SK-N-SH (cell line): ENCODE measurements around the gene GLRA3. TPM values are rescaled to one million over a fixed set of nuclear protein-coding genes. Genes with fewer than 3 reads are reported as not detected.

Experiments
- CTCF ChIA-PET: fragments of 300-600, 350-600 bp; formaldehyde crosslinking; extraction: SDS; loops from one replicate; lab custom pipeline; 2021; lab: Yijun Ruan, JAX
- POLR2A ChIA-PET: fragments of 350-600 bp; sonication (Branson Sonifier 250); formaldehyde crosslinking; extraction: SDS; loops from one replicate; lab custom pipeline; 2020; ENCODE audit warnings: antibody characterized with exemption, inconsistent platforms; lab: Yijun Ruan, JAX
- DNase-seq: peaks from one replicate; pipeline ENCODE4 v3.0.0; 2012
- H2AFZ ChIP-seq: fragments of 200-600 bp; sonication (generic); 2 replicates; pipeline ENCODE4 v1.8.1; 2016; ENCODE audit warnings: antibody characterized with exemption, mild to moderate bottlenecking, low read depth
- H3F3A ChIP-seq: fragments of 200-600 bp; sonication (generic); replicated peaks from 2 replicates; pipeline ENCODE3; 2016; ENCODE audit warnings: antibody characterized with exemption, mild to moderate bottlenecking; ENCODE audit not compliant: insufficient read depth
- H3K27ac ChIP-seq, 2 experiments: fragments of 200-500 bp in 1 of 2; fragments of 200-600 bp in 1 of 2; sonication (Bioruptor generic) in 1 of 2; sonication (generic), shearing (Covaris generic) in 1 of 2; 2 replicates each; pipeline versions ENCODE4 v1.5.1 to v1.6.1; 2014 to 2016; ENCODE audit warnings: low read depth in 2 of 2, inconsistent platforms in 1 of 2, low read length in 1 of 2, mild to moderate bottlenecking in 1 of 2, mixed read lengths in 1 of 2
- H3K27me3 ChIP-seq: fragments of 200-600 bp; sonication (generic), shearing (Covaris generic); 2 replicates; pipeline ENCODE4 v1.6.1; 2016; ENCODE audit warnings: mixed run types; ENCODE audit not compliant: insufficient read depth
- H3K36me3 ChIP-seq, 2 experiments: fragments of 200-500 bp in 1 of 2; fragments of 200-600 bp in 1 of 2; sonication (Bioruptor generic) in 1 of 2; sonication (generic) in 1 of 2; replicated peaks in 1 of 2; 2 replicates each; pipeline versions ENCODE3 to v1.5.1; 2014 to 2016; ENCODE audit warnings: low read length in 1 of 2, mild to moderate bottlenecking in 1 of 2; ENCODE audit not compliant: insufficient read depth in 2 of 2, control insufficient read depth in 1 of 2
- H3K4me1 ChIP-seq, 2 experiments: fragments of 200-500 bp in 1 of 2; fragments of 200-600 bp in 1 of 2; sonication (Bioruptor generic) in 1 of 2; sonication (generic), shearing (Covaris generic) in 1 of 2; 2 replicates each; pipeline versions ENCODE4 v1.5.1 to v1.6.1; 2014 to 2016; ENCODE audit warnings: low read depth in 1 of 2, low read length in 1 of 2, mixed run types in 1 of 2; ENCODE audit not compliant: insufficient read depth in 2 of 2, control insufficient read depth in 1 of 2
- H3K4me2 ChIP-seq: fragments of 200-600 bp; sonication (generic), shearing (Covaris generic); 2 replicates; pipeline ENCODE4 v1.6.1; 2017; ENCODE audit warnings: mixed run types
- H3K4me3 ChIP-seq, 2 experiments: fragments of 200-500 bp in 1 of 2; fragments of 200-600 bp in 1 of 2; sonication (Bioruptor generic) in 1 of 2; sonication (generic), shearing (Covaris generic) in 1 of 2; 2 replicates each; pipeline versions ENCODE4 v1.5.1 to v1.8.1; 2014 to 2016; ENCODE audit warnings: low read depth in 2 of 2, inconsistent platforms in 1 of 2, low read length in 1 of 2, mild to moderate bottlenecking in 1 of 2, mixed read lengths in 1 of 2, moderate library complexity in 1 of 2
- H3K79me2 ChIP-seq: fragments of 200-600 bp; sonication (generic); 2 replicates; pipeline ENCODE4 v1.8.1; 2017; ENCODE audit warnings: mild to moderate bottlenecking; ENCODE audit not compliant: insufficient read depth
- H3K9ac ChIP-seq: fragments of 200-600 bp; sonication (generic); 2 replicates; pipeline ENCODE4 v1.6.1; 2017; ENCODE audit warnings: mixed run types
- H3K9me2 ChIP-seq: fragments of 200-600 bp; sonication (generic); 2 replicates; pipeline ENCODE4 v1.6.1; 2017; ENCODE audit warnings: mixed run types
- H3K9me3 ChIP-seq: fragments of 200-600 bp; sonication (generic); 2 replicates; pipeline ENCODE4 v1.6.1; 2017; ENCODE audit warnings: mixed run types, mild to moderate bottlenecking, moderate library complexity
- H4K20me1 ChIP-seq: fragments of 200-600 bp; sonication (generic); 2 replicates; pipeline ENCODE4 v1.6.1; 2017; ENCODE audit warnings: mild to moderate bottlenecking, mixed run types; ENCODE audit not compliant: insufficient read depth
- EZH2phosphoT487 ChIP-seq: fragments of 200-600 bp; sonication (generic); IDR thresholded peaks from 2 replicates; pipeline ENCODE4 v1.6.1; 2017; ENCODE audit warnings: low read depth, mixed run types, mild to moderate bottlenecking, antibody characterized with exemption, moderate library complexity, borderline replicate concordance
- FOXM1 ChIP-seq: IDR thresholded peaks from 2 replicates; pipeline ENCODE4 v1.4.0; 2012; ENCODE audit warnings: low read depth, mild to moderate bottlenecking
- GATA2 ChIP-seq: sonication (generic); formaldehyde crosslinking; IDR thresholded peaks from 2 replicates; pipeline ENCODE4 v1.5.0; 2020; ENCODE audit warnings: mild to moderate bottlenecking, missing genetic modification reagents
- JUND ChIP-seq: IDR thresholded peaks from 2 replicates; pipeline ENCODE4 v1.4.0; 2012
- PBX3 ChIP-seq: IDR thresholded peaks from 2 replicates; pipeline ENCODE4; 2012
- SIN3A ChIP-seq: IDR thresholded peaks from 2 replicates; pipeline ENCODE4 v1.6.1; 2012; ENCODE audit warnings: low read depth, mild to moderate bottlenecking, low read length, moderate library complexity, borderline replicate concordance
- TAF1 ChIP-seq: IDR thresholded peaks from 2 replicates; pipeline ENCODE4 v1.6.1; 2012; ENCODE audit warnings: low read depth, mild to moderate bottlenecking, low read length, moderate library complexity, borderline replicate concordance
- TCF12 ChIP-seq: IDR thresholded peaks from 2 replicates; pipeline ENCODE4 v1.4.0; 2012
- YY1 ChIP-seq: IDR thresholded peaks from 2 replicates; pipeline ENCODE4 v1.4.0; 2012; ENCODE audit warnings: low read depth, mild to moderate bottlenecking
- WGBS: methylation state at CpG from one replicate; pipeline ENCODE4 v1.1.6; 2017; ENCODE audit warnings: low lambda C conversion rate; 5-methylcytosine and 5-hydroxymethylcytosine counted together
- polyA plus RNA-seq, 3 experiments: library from polyadenylated mRNA; depleted of rRNA; stranded (reverse); fragments of >200 nt; gene quantifications; 2 replicates each; pipeline ENCODE4 v1.2.3, GENCODE V29; 2012

The GLRA3 gene
- polyA plus RNA-seq, 1 of the 3 experiments (the other 2 are of a cell fraction) = not detected

DNA sequence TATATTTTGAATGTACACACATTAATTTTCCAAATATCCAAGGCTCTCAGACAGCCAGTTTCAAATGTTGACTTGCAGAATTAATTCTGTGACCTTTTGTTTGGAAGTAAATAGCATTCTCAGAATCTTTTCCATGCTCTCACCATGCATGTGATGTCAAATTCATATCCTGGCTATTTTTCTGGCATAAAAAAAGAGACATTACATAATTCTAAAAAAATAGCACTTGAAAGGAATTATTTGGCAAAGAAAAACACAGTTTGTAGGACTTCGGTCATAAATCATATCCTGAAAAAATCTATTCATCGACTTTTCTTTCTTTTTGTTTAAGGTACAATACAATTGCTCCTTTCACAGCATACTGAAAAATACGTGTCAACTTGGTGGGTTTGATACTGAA lies 111.2 kb downstream of the GLRA3 start:
- no peaks in the 10 kb centered on the region for H3K79me2 ChIP-seq

GRCh38 chr4:174716986-174717770 lies 111.9 kb downstream of the GLRA3 start:
- Histone ChIP-seq H3K27ac (no peak overlapping the region), H2AFZ (no peak overlapping the region), H3K4me1 (no peaks in the 10 kb centered on the region), H3K4me3 (no peak overlapping the region)
- POLR2A ChIA-PET = no interaction called here
- no peak for TF ChIP-seq YY1
- TF ChIP-seq TAF1 = no peak
- no peak for TF ChIP-seq SIN3A
- TF ChIP-seq EZH2phosphoT487 = no peak
- TF ChIP-seq TCF12 = no peak
- TF ChIP-seq FOXM1 = no peak
- TF ChIP-seq, all 33 proteins: peak for 0
- H3F3A ChIP-seq = no peaks in the 10 kb centered on the region
- no peaks in the 10 kb centered on the region for H3K9me3 ChIP-seq
- DNase-seq = no peak
- no peaks in the 10 kb centered on the region for H4K20me1 ChIP-seq
- H3K27me3 ChIP-seq = no peaks in the 10 kb centered on the region
- CTCF ChIA-PET = interaction anchor here (0.6 kb wide), 1 partner anchor 1226 kb away, joined by 3 read pairs; no protein-coding TSS in a partner anchor
- H3K36me3 ChIP-seq = no peaks in the 10 kb centered on the region
- H3K9me2 ChIP-seq = no peaks in the 10 kb centered on the region
- H3K4me2 ChIP-seq = no peak overlapping the region
- 16% methylated on average over 3 of the region's 3 CpGs for WGBS
- no peaks in the 10 kb centered on the region for H3K79me2 ChIP-seq
- no peak overlapping the region for H3K9ac ChIP-seq

More for the DNA sequence above, 111.2 kb downstream of the GLRA3 start:
- no peaks in the 10 kb centered on the region for H4K20me1 ChIP-seq
- no peak overlapping the region for H3K4me2 ChIP-seq
- POLR2A ChIA-PET = no interaction called here
- 22% methylated on average over 3 of the region's 3 CpGs for WGBS
- no peak for DNase-seq
- CTCF ChIA-PET = interaction anchor here (0.6 kb wide), 1 partner anchor 1225 kb away, joined by 3 read pairs; no protein-coding TSS in a partner anchor
- no peaks in the 10 kb centered on the region for H3F3A ChIP-seq
- no peak overlapping the region for H2AFZ ChIP-seq
- H3K27ac ChIP-seq = no peak overlapping the region
- no peaks in the 10 kb centered on the region for H3K27me3 ChIP-seq
- no peak overlapping the region for H3K9ac ChIP-seq
- no peaks in the 10 kb centered on the region for H3K9me3 ChIP-seq
- no peaks in the 10 kb centered on the region for H3K36me3 ChIP-seq
- no peak overlapping the region for H3K4me3 ChIP-seq
- H3K4me1 ChIP-seq = no peaks in the 10 kb centered on the region
- TF ChIP-seq JUND = no peak
- TF ChIP-seq PBX3 = no peak
- no peak for TF ChIP-seq GATA2 (CRISPR knock-in tag)
- TF ChIP-seq, all 33 proteins: peak for 0
- H3K9me2 ChIP-seq = no peaks in the 10 kb centered on the region
